Adrenal gland (tissue), 12 donors: ENCODE data around the gene MYH7. TPM values are rescaled to one million over a fixed set of nuclear protein-coding genes. Genes with fewer than 3 reads are reported as not detected.
"Not testable (repeated sequence)": the region's sequence is repeated elsewhere in the genome, so short reads cannot be mapped to it uniquely, and the experiment has no call there.

Experiments used
- DNase-seq, 7 donors: peaks; one replicate each; pipeline ENCODE4 v3.0.0-alpha.2; 2019 to 2020
- H3K27ac ChIP-seq, 5 donors: fragments of 200-600 bp; sonication (generic) in 4 of 5; 1 replicate in 3 of 5; 2 replicates in 2 of 5; pipeline versions ENCODE4 v1.5.1 to v1.8.0; 2016 to 2020; ENCODE audit warnings: mild to moderate bottlenecking in 1 of 5
- H3K27me3 ChIP-seq: fragments of 200-600 bp; 2 replicates; pipeline ENCODE4 v1.8.0; 2021
- H3K36me3 ChIP-seq, 2 donors: fragments of 200-600 bp; replicated peaks in 1 of 2; 1 replicate in 1 of 2; 2 replicates in 1 of 2; pipeline versions ENCODE4 v1.5.1 to v1.8.0; 2018 to 2022
- H3K4me1 ChIP-seq, 2 donors: fragments of 200-600 bp; replicated peaks in 1 of 2; 1 replicate in 1 of 2; 2 replicates in 1 of 2; pipeline versions ENCODE4 v1.5.1 to v1.8.0; 2018 to 2021
- H3K4me3 ChIP-seq, 4 donors: fragments of 200-600 bp; sonication (generic) in 3 of 4; one replicate each; pipeline ENCODE4 v1.5.1; 2016 to 2018
- H3K9me3 ChIP-seq, 3 donors: fragments of 200-600 bp; sonication (generic) in 1 of 3; replicated peaks in 1 of 3; 1 replicate in 2 of 3; 2 replicates in 1 of 3; pipeline versions ENCODE4 v1.5.1 to v1.8.0; 2016 to 2021
- POLR2A ChIP-seq, 2 donors: fragments of 450-650 bp; IDR thresholded peaks; one replicate each; pipeline ENCODE4 v1.6.1; 2017; ENCODE audit warnings: antibody characterized with exemption in 2 of 2, mild to moderate bottlenecking in 2 of 2, moderate library complexity in 1 of 2
- WGBS, 4 donors: extraction: QIAGEN DNeasy Blood & Tissue Kit in 2 of 4; methylation state at CpG; one replicate each; pipeline versions ENCODE4 v1.1.5 to v1.1.7; 2013 to 2017; 5-methylcytosine and 5-hydroxymethylcytosine counted together
- intact Hi-C, 2 donors: fragments of 100-400 bp; cut with DNase I; formaldehyde crosslinking; loops; one replicate each; pipeline versions ENCODE4 v1.14.1 to v1.15.0; 2022 to 2023
- polyA plus RNA-seq, 3 donors: library from polyadenylated mRNA; stranded (reverse); fragments of 200-250 nt in 2 of 3; fragments of 350-450 nt in 1 of 3; fragmentation: Illumina TruSeq in 1 of 3; extraction: RNeasy Lipid Tissue Mini Kit (QIAGEN cat#74804) in 1 of 3; gene quantifications; one replicate each; pipeline ENCODE4 v1.2.3, GENCODE V29; 2013 to 2014
- total RNA-seq, 9 donors: library from RNA; depleted of rRNA in 4 of 9; stranded (reverse); fragments of >200 nt in 4 of 9; fragments of 120-200 nt in 1 of 9; fragmentation: NEBNext Ultra II Directional in 1 of 9; extraction: Animal tissue kit (Norgen Biotek cat#: 25700) in 1 of 9; gene quantifications; one replicate each; pipeline versions ENCODE4 v1.1.0 to v1.2.4, GENCODE V29; 2013 to 2023
- TF ChIP-seq, protein P1 (sequence below), 6 experiments: fragments of 450-650 bp in 4 of 6; fragments of 200-600 bp in 2 of 6; sonication (generic) in 1 of 6; IDR thresholded peaks; 1 replicate in 5 of 6; 2 replicates in 1 of 6; pipeline versions ENCODE4 v1.5.1 to v1.8.0; 2016 to 2021; ENCODE audit warnings: antibody characterized with exemption in 6 of 6, mild to moderate bottlenecking in 2 of 6, moderate library complexity in 1 of 6
- donor health status: healthy with polysubstance abuse.
- donor health status: Bipolar disorder and iron deficiency.
- donor health status: DM: yes; HTN: yes; CAD: no.
- donor health status: DM: no; HTN: no; CAD: no.
- donor health status: DM: no; HTN: no; CAD: no.
- donor health status: DM: yes; HTN: yes; CAD: no.

MYH7 gene
- total and polyA plus RNA-seq, 12 donors: 0.06 to 7.1 (median 0.64) TPM; not detected in 4

DNA sequence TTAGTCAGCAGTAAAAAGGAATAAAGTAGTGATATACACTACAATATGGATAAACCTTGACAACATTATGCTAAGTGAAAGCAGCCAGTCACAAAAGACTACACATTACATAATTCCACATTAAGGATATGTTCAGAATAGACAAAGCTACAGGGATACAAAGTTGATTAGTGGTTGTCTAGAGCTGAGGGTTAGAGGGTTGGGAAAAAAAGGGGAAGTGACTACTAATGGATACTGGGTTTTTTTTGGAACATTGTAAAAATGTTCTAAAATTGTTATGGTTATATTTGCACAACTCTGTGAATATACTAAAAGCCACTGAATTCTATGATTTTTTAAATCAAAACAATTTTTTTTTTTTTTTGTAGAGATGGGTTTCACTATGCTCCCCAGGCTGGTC lies 29.2 kb upstream of the MYH7 start:
- H3K9me3 ChIP-seq: no peaks in the 10 kb centered on the region
- no peaks in the 10 kb centered on the region for H3K36me3 ChIP-seq
- intact Hi-C loops: loop anchor here in 1 of 2 donors (10.0 kb wide), 1 partner anchor 120 kb away; no protein-coding TSS in a partner anchor
- H3K4me3 ChIP-seq: no peak overlapping the region
- H3K27ac ChIP-seq: no peak overlapping the region
- no peaks in the 10 kb centered on the region for H3K27me3 ChIP-seq
- no peak for TF ChIP-seq POLR2A (IDR thresholded peaks at IDR 0.05)
- TF ChIP-seq, protein P1, sequence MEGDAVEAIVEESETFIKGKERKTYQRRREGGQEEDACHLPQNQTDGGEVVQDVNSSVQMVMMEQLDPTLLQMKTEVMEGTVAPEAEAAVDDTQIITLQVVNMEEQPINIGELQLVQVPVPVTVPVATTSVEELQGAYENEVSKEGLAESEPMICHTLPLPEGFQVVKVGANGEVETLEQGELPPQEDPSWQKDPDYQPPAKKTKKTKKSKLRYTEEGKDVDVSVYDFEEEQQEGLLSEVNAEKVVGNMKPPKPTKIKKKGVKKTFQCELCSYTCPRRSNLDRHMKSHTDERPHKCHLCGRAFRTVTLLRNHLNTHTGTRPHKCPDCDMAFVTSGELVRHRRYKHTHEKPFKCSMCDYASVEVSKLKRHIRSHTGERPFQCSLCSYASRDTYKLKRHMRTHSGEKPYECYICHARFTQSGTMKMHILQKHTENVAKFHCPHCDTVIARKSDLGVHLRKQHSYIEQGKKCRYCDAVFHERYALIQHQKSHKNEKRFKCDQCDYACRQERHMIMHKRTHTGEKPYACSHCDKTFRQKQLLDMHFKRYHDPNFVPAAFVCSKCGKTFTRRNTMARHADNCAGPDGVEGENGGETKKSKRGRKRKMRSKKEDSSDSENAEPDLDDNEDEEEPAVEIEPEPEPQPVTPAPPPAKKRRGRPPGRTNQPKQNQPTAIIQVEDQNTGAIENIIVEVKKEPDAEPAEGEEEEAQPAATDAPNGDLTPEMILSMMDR (IDR thresholded peaks at IDR 0.05): no peak
- no peaks in the 10 kb centered on the region for H3K4me1 ChIP-seq
- no peak for DNase-seq

DNA sequence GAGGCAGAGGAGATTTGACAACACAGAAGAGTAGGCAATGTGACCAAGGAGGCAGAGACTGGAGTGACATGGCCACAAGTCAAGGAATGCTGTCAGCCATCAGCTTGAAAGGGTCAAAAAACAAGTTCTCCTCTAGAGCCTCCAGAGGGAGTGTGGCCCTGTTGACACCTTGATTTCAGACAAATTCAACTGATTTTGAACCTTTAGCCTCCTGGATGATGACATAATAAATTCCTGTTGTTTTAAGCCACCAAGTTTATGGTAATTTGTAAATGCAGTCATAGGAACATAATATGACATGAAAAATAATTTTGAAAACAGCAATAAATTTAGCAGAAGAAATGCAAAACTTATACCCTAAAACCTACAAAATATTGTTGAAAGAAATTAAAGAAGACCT lies 25.5 kb upstream of the MYH7 start:
- no peaks in the 10 kb centered on the region for H3K36me3 ChIP-seq
- no peaks in the 10 kb centered on the region for H3K4me1 ChIP-seq
- H3K27ac ChIP-seq: no peak overlapping the region
- H3K9me3 ChIP-seq: no peaks in the 10 kb centered on the region
- DNase-seq: no peak
- H3K4me3 ChIP-seq: no peak overlapping the region
- no peak for TF ChIP-seq POLR2A (IDR thresholded peaks at IDR 0.05)
- TF ChIP-seq, protein P1 (IDR thresholded peaks at IDR 0.05): no peak
- intact Hi-C loops: loop anchor here in 1 of 2 donors (10.0 kb wide), 1 partner anchor 116 kb away; no protein-coding TSS in a partner anchor
- peaks cover 12% of the 10 kb centered on the region for H3K27me3 ChIP-seq

DNA sequence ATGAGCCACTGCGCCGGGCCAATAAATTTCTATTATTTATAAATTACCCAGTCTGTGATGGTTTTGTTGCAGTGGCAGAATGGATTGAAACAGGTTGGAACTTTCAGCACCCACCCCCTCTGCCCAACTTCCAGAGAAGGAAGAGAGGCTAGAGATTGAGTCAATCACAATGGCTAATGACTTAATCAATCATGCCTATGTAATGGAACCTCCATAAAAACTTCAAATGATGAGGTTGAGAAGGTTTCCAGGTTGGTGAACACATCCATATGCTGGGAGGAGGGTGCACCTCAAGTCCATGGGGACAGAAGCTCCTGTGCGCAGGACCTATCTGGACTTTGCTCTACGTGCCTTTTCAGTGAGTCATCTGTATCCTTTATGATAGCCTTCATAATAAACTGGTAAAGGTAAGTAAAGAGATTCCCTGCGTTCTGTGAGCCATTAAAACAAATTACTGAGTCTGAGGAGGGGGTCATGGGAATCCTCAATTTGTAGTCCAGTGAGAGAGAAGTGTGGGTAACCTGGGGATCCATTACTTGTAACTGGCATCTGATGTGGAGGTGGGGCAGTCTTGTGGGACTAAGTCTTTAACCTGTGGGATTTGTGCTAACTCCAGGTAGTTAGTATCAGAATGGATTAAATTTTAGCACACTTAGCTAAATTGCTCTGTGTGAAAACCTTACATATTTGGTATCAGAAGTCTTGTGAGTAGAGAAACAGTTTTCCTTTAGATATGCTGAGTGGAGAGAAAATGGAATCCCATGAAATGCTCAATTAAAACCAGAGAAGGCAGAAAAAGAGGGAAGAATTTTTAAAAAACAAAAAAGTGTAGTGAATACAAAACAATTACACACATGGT lies 22.4 kb upstream of the MYH7 start:
- Histone ChIP-seq H3K36me3 (no peaks in the 10 kb centered on the region), H3K9me3 (no peaks in the 10 kb centered on the region), H3K4me3 (no peak overlapping the region), H3K27me3 (peaks cover 12% of the 10 kb centered on the region), H3K27ac (no peak overlapping the region), H3K4me1 (no peaks in the 10 kb centered on the region)
- TF ChIP-seq, protein P1 (IDR thresholded peaks at IDR 0.05): no peak
- no peak for TF ChIP-seq POLR2A (IDR thresholded peaks at IDR 0.05)
- DNase-seq: no peak
- intact Hi-C loops: no loop called here
- 71 to 85% (median 76%) methylated on average over 5 of the region's 5 CpGs for WGBS, 4 donors

DNA sequence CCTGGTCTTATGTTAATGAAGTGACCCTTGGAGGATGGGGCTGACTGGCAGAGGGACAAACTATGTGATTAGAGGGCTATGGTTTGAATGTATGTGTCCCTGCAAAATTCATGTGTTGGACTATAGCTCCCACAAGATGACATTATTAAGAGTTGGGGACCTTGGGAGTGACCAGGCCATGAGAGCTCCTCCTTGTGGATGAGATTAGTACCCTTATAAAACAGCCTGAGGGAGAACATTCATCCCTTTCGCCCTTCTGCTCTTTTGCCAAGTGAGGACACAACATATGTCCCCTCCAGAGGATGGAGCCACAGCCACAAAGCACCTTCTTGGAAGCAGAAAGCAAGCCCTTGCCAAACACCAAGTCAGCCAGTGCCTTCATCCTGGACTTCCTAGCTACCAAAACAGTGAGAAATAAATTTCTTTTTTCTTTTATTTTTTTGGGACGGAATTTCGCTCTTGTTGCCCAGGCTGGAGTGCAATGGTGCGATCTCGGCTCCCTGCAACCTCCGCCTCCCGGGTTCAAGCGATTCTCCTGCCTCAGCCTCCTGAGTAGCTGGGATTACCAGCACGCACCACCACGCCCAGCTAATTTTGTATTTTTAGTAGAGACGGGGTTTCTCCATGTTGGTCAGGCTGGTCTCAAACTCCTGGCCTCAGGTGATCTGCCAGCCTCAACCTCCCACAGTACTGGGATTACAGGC lies 21.6 kb upstream of the MYH7 start:
- H3K4me3 ChIP-seq, H3K36me3 ChIP-seq, H3K4me1 ChIP-seq, H3K27ac ChIP-seq, H3K9me3 ChIP-seq, intact Hi-C loops: not testable (repeated sequence)
- DNase-seq: peak in 1 of 7 donors; percentile 38
- H3K27me3 ChIP-seq: peaks cover 17% of the 10 kb centered on the region
- WGBS, 4 donors: 83 to 88% (median 84%) methylated on average over 11 of the region's 11 CpGs
- TF ChIP-seq, protein P1 (IDR thresholded peaks at IDR 0.05): peak in 1 of 6 experiments; percentile 3
